OCI-LY1 (cell line): ENCODE data around the gene CSMD2.

Source experiments
- CTCF ChIP-seq: fragments of 200-600 bp; sonication (generic), shearing (Covaris generic); IDR thresholded peaks from 2 replicates; pipeline ENCODE4 v1.5.1; 2017; ENCODE audit warnings: mild to moderate bottlenecking, antibody characterized with exemption, low read length, moderate library complexity, mixed read lengths
- EZH2 ChIP-seq: fragments of 200-600 bp; sonication (generic), shearing (Covaris generic); IDR thresholded peaks from 2 replicates; pipeline ENCODE4 v1.8.0; 2017; ENCODE audit warnings: borderline replicate concordance, mixed run types, mild to moderate bottlenecking, antibody characterized with exemption, low read length, moderate library complexity, mixed read lengths

- TF ChIP-seq CTCF (no peak), EZH2 (no peak)
These were observed 316.7 kb downstream of the CSMD2 start for GRCh38 chr1:33848205-33848937.
